GM12892 (cell line): ENCODE measurements around the gene NR2C1.
"Not testable (repeated sequence)": the region's sequence is repeated elsewhere in the genome, so short reads cannot be mapped to it uniquely, and the experiment has no call there.

ENCODE experiments used
- POLR2A ChIP-seq: IDR thresholded peaks from 2 replicates; pipeline ENCODE4 v1.6.1; 2011; ENCODE audit warnings: low read depth, low read length, control low read depth
- POLR2AphosphoS5 ChIP-seq: IDR thresholded peaks from 2 replicates; pipeline ENCODE4 v1.6.1; 2011; ENCODE audit warnings: low read depth, low read length, control low read depth

GRCh38 chr12:95101957-95102356, 28.5 kb upstream of the NR2C1 start:
- not testable (repeated sequence) for TF ChIP-seq POLR2AphosphoS5, POLR2A
